Pancreas (tissue), 10 donors: ENCODE results near the gene VIM. TPM values are rescaled to one million over a fixed set of nuclear protein-coding genes. Genes with fewer than 3 reads are reported as not detected.
A peak's percentile ranks its signal among the peaks of the same experiment; 100 is the strongest.

ENCODE experiments used
- ATAC-seq, 4 donors: fragments of 200-7000 bp; cut with Tn5 transposase; one replicate each; pipeline versions ENCODE4 v1.8.0 to v1.9.1; 2020; ENCODE audit warnings: mild to moderate bottlenecking in 4 of 4, moderate library complexity in 4 of 4
- DNase-seq, 6 donors: peaks; one replicate each; pipeline ENCODE4 v3.0.0-alpha.2; 2020
- FAIRE-seq: peaks from 2 replicates; lab custom pipeline; 2012; peaks lifted over from hg19 to GRCh38; lab: Jason Lieb, UNC
- H3K27ac ChIP-seq, 4 donors: fragments of 200-600 bp; sonication (generic); 1 replicate in 3 of 4; 2 replicates in 1 of 4; pipeline versions ENCODE4 v1.5.0 to v1.8.0; 2020
- H3K27me3 ChIP-seq, 4 donors: fragments of 200-600 bp; one replicate each; pipeline ENCODE4 v1.8.0; 2021
- H3K36me3 ChIP-seq, 3 donors: fragments of 200-600 bp; sonication (generic) in 1 of 3; one replicate each; pipeline versions ENCODE4 v1.5.0 to v1.8.0; 2020 to 2021
- H3K4me1 ChIP-seq, 3 donors: fragments of 200-600 bp; one replicate each; pipeline ENCODE4 v1.8.0; 2021
- H3K4me3 ChIP-seq, 4 donors: fragments of 200-600 bp; sonication (generic) in 2 of 4; one replicate each; pipeline versions ENCODE4 v1.5.0 to v1.8.0; 2020 to 2021
- H3K9me3 ChIP-seq, 4 donors: fragments of 200-600 bp; one replicate each; pipeline ENCODE4 v1.8.0; 2021
- CTCF ChIP-seq, 4 donors: fragments of 200-600 bp; sonication (generic) in 3 of 4; IDR thresholded peaks; one replicate each; pipeline versions ENCODE4 v1.5.0 to v1.8.0; 2021; ENCODE audit warnings: antibody characterized with exemption in 4 of 4
- WGBS, 2 donors: extraction: QIAGEN DNeasy Blood & Tissue Kit; methylation state at CpG; one replicate each; pipeline ENCODE4 v1.1.7; 2013; 5-methylcytosine and 5-hydroxymethylcytosine counted together
- intact Hi-C, 3 donors: fragments of 100-400 bp; cut with DNase I; formaldehyde crosslinking; loops; one replicate each; pipeline versions ENCODE4 v1.11.1 to v1.14.2; 2022
- polyA plus RNA-seq, 2 donors: library from polyadenylated mRNA; stranded (reverse); fragments of 200-250 nt; gene quantifications; one replicate each; pipeline ENCODE4 v1.2.3, GENCODE V29; 2013
- total RNA-seq, 6 donors: library from RNA; stranded (reverse); fragmentation: NEBNext Ultra II Directional in 4 of 6; extraction: Animal tissue kit (Norgen Biotek cat#: 25700) in 4 of 6; gene quantifications; one replicate each; pipeline versions ENCODE4 v1.2.1 to v1.2.4, GENCODE V29; 2021 to 2023
- donor health status: healthy with polysubstance abuse.
- donor health status: DM: no; HTN: no; CAD: no; lungs with moderate emphysema.
- donor health status: DM: no; HTN: no; CAD: no.
- donor health status: control.
- donor health status: control.
- donor health status: Bipolar disorder and iron deficiency.
- donor health status: DM: yes; HTN: yes; CAD: no.
- donor health status: DM: no; HTN: no; CAD: no.
- donor health status: DM: no; HTN: no; CAD: no.
- donor health status: DM: yes; HTN: yes; CAD: no.

Gene VIM
- total and polyA plus RNA-seq, 8 donors = 133 to 546 (median 163) TPM

GRCh38 chr10:17255512-17255911, 27.5 kb downstream of the VIM start:
- WGBS, 2 donors = 57 to 92% methylated on average over 3 of the region's 3 CpGs
- Histone ChIP-seq H3K27ac (no peak overlapping the region), H3K4me3 (no peak overlapping the region), H3K4me1 (no peaks in the 10 kb centered on the region), H3K9me3 (no peaks in the 10 kb centered on the region), H3K27me3 (no peaks in the 10 kb centered on the region), H3K36me3 (no peaks in the 10 kb centered on the region)
- no peak for ATAC-seq
- no peak for FAIRE-seq
- DNase-seq = no peak
- intact Hi-C loops = loop anchor here (5.0 to 10.0 kb wide), 4 partner anchors 408 to 423 kb away; no protein-coding TSS in a partner anchor
- TF ChIP-seq CTCF (IDR thresholded peaks at IDR 0.05) = no peak

GRCh38 chr10:17256051-17256450, 28.0 kb downstream of the VIM start:
- Histone ChIP-seq H3K9me3 (no peaks in the 10 kb centered on the region), H3K4me1 (no peaks in the 10 kb centered on the region), H3K27me3 (no peaks in the 10 kb centered on the region), H3K4me3 (no peak overlapping the region), H3K36me3 (no peaks in the 10 kb centered on the region), H3K27ac (no peak overlapping the region)
- 54 to 63% methylated on average over 1 of the region's 1 CpG for WGBS, 2 donors
- TF ChIP-seq CTCF (IDR thresholded peaks at IDR 0.05) = no peak
- ATAC-seq (no peak), FAIRE-seq (no peak), DNase-seq (no peak)
- intact Hi-C loops = loop anchor here (5.0 to 10.0 kb wide), 4 partner anchors 409 to 424 kb away; no protein-coding TSS in a partner anchor

GRCh38 chr10:17256627-17257026, 28.6 kb downstream of the VIM start:
- Histone ChIP-seq H3K27ac (no peak overlapping the region), H3K4me1 (no peaks in the 10 kb centered on the region), H3K9me3 (no peaks in the 10 kb centered on the region), H3K4me3 (no peak overlapping the region), H3K27me3 (no peaks in the 10 kb centered on the region), H3K36me3 (no peaks in the 10 kb centered on the region)
- DNase-seq (no peak), ATAC-seq (no peak), FAIRE-seq (no peak)
- intact Hi-C loops = loop anchor here (5.0 to 10.0 kb wide), 4 partner anchors 409 to 424 kb away; no protein-coding TSS in a partner anchor
- WGBS, 2 donors = 54 to 64% methylated on average over 5 of the region's 5 CpGs
- no peak for TF ChIP-seq CTCF (IDR thresholded peaks at IDR 0.05)

GRCh38 chr10:17257466-17258321, 29.7 kb downstream of the VIM start:
- Histone ChIP-seq H3K4me1 (no peaks in the 10 kb centered on the region), H3K27ac (no peak overlapping the region), H3K9me3 (no peaks in the 10 kb centered on the region), H3K27me3 (no peaks in the 10 kb centered on the region), H3K4me3 (no peak overlapping the region), H3K36me3 (no peaks in the 10 kb centered on the region)
- WGBS, 2 donors = 13 to 14% methylated on average over 8 of the region's 8 CpGs
- ATAC-seq (peak; percentile 89 to 99 (median 98)), FAIRE-seq (peak; percentile 93), DNase-seq (peak in 3 of 6 donors; percentile 35 to 71 (median 48))
- intact Hi-C loops = loop anchor here (5.0 to 10.0 kb wide), 4 partner anchors 410 to 425 kb away; no protein-coding TSS in a partner anchor
- TF ChIP-seq CTCF (IDR thresholded peaks at IDR 0.05) = peak; percentile 47 to 76 (median 70)

- no peaks in the 10 kb centered on the region for H3K9me3 ChIP-seq
- no peaks in the 10 kb centered on the region for H3K36me3 ChIP-seq
- WGBS, 2 donors = 86 to 89% methylated on average over 4 of the region's 4 CpGs
- FAIRE-seq = no peak
- H3K4me3 ChIP-seq = no peak overlapping the region
- ATAC-seq = no peak
- no peak for DNase-seq
- no peaks in the 10 kb centered on the region for H3K4me1 ChIP-seq
- no peak for TF ChIP-seq CTCF (IDR thresholded peaks at IDR 0.05)
- no peaks in the 10 kb centered on the region for H3K27me3 ChIP-seq
- no peak overlapping the region for H3K27ac ChIP-seq
- intact Hi-C loops = no loop called here
Observed at GRCh38 chr10:17262502-17262901, 34.5 kb downstream of the VIM start.
